Breast epithelium (tissue), 4 donors: ENCODE data around the gene FAM193A. TPM values are rescaled to one million over a fixed set of nuclear protein-coding genes. Genes with fewer than 3 reads are reported as not detected.

Source experiments
- DNase-seq, 2 donors: peaks; one replicate each; pipeline ENCODE4 v3.0.0-alpha.2; 2019; ENCODE audit warnings: low spot score in 2 of 2
- H3K27ac ChIP-seq, 2 donors: fragments of 200-600 bp; sonication (generic) in 1 of 2; one replicate each; pipeline ENCODE4 v1.5.1; 2016 to 2019; ENCODE audit warnings: mild to moderate bottlenecking in 1 of 2
- H3K27me3 ChIP-seq, 2 donors: fragments of 200-600 bp; sonication (generic) in 1 of 2; one replicate each; pipeline versions ENCODE4 v1.5.1 to v1.6.0; 2017 to 2019; ENCODE audit warnings: control low read depth in 1 of 2, mild to moderate bottlenecking in 1 of 2
- H3K36me3 ChIP-seq: fragments of 200-600 bp; one replicate; pipeline ENCODE4 v1.5.1; 2019
- H3K4me1 ChIP-seq, 2 donors: fragments of 200-600 bp; sonication (generic); one replicate each; pipeline ENCODE4 v1.5.1; 2016 to 2019; ENCODE audit warnings: control low read depth in 1 of 2
- H3K4me3 ChIP-seq, 3 donors: fragments of 200-600 bp; sonication (generic); 1 replicate in 2 of 3; 2 replicates in 1 of 3; pipeline ENCODE4 v1.5.1; 2016 to 2019; ENCODE audit warnings: mild to moderate bottlenecking in 3 of 3, moderate library complexity in 2 of 3
- H3K9me3 ChIP-seq, 2 donors: fragments of 200-600 bp; sonication (generic) in 1 of 2; one replicate each; pipeline ENCODE4 v1.5.1; 2016 to 2019; ENCODE audit warnings: control low read depth in 1 of 2
- POLR2A ChIP-seq: fragments of 450-650 bp; IDR thresholded peaks from one replicate; pipeline ENCODE4 v1.6.1; 2016; ENCODE audit warnings: antibody characterized with exemption, mild to moderate bottlenecking, moderate library complexity
- POLR2AphosphoS5 ChIP-seq, 3 donors: sonication (generic); formaldehyde crosslinking; IDR thresholded peaks; one replicate each; pipeline ENCODE4 v1.6.1; 2017; ENCODE audit warnings: antibody characterized with exemption in 3 of 3
- intact Hi-C: fragments of 100-400 bp; cut with DNase I; formaldehyde crosslinking; loops from one replicate; pipeline ENCODE4 v1.15.1; 2023; ENCODE audit warnings: low total_unique reads
- total RNA-seq, 3 donors: library from RNA; depleted of rRNA; stranded (reverse); fragments of >200 nt; gene quantifications; one replicate each; pipeline ENCODE4 v1.1.0, GENCODE V29; 2016
- TF ChIP-seq, protein P1 (sequence below), 3 donors: fragments of 450-650 bp; IDR thresholded peaks; one replicate each; pipeline ENCODE4 v1.5.1; 2016 to 2017; ENCODE audit warnings: antibody characterized with exemption in 3 of 3, mild to moderate bottlenecking in 3 of 3, moderate library complexity in 3 of 3

The FAM193A gene
- total RNA-seq, 3 donors from 2014 or later: 24.5 to 26.5 (median 24.7) TPM

DNA sequence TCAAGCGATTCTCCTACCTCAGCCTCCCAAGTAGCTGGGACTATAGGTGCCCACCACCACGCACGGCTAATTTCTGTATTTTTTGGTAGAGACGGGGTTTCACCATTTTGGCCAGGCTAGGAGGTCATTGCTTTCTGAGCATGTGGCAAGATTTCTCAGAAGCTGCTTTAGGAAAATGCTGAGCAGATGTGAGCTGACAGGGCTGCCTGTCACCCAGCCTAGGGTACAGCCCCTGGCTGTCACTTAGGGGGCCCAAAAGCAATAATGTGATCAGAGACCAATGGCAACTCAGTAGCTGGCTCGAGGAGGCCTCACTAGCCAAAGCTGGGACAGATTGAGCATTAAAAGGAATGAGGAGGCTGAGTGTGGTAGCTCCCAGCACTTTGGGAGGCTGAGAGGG lies 154.9 kb downstream of the FAM193A start:
- Histone ChIP-seq H3K4me1 (no peaks in the 10 kb centered on the region), H3K9me3 (no peaks in the 10 kb centered on the region), H3K27ac (no peak overlapping the region), H3K27me3 (no peaks in the 10 kb centered on the region), H3K36me3 (peaks cover 4% of the 10 kb centered on the region), H3K4me3 (no peak overlapping the region)
- intact Hi-C loops: no loop called here
- TF ChIP-seq, protein P1, sequence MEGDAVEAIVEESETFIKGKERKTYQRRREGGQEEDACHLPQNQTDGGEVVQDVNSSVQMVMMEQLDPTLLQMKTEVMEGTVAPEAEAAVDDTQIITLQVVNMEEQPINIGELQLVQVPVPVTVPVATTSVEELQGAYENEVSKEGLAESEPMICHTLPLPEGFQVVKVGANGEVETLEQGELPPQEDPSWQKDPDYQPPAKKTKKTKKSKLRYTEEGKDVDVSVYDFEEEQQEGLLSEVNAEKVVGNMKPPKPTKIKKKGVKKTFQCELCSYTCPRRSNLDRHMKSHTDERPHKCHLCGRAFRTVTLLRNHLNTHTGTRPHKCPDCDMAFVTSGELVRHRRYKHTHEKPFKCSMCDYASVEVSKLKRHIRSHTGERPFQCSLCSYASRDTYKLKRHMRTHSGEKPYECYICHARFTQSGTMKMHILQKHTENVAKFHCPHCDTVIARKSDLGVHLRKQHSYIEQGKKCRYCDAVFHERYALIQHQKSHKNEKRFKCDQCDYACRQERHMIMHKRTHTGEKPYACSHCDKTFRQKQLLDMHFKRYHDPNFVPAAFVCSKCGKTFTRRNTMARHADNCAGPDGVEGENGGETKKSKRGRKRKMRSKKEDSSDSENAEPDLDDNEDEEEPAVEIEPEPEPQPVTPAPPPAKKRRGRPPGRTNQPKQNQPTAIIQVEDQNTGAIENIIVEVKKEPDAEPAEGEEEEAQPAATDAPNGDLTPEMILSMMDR (IDR thresholded peaks at IDR 0.05): no peak
- TF ChIP-seq POLR2AphosphoS5 (IDR thresholded peaks at IDR 0.05): no peak
- no peak for TF ChIP-seq POLR2A
- DNase-seq: no peak

DNA sequence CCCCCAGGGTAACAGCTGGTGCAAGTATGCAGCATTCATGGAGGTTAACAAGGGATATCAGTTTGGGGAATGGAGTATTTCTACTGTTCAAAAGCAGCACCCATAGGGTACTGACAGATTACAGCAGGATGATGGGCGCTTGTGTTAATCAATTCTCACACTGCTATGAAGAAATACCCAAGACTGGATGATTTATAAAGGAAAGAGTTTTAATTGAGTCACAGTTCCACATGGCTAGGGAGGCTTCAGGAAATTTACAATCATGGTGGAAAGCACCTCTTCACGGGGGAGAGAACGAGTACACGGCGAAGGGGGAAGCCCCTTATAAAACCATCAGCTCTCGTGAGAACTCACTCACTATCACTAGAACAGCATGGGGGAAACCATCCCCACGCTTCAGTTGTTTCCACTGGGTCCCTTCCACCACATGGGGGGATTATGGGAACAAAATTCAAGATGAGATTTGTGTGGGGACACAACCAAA lies 155.5 kb downstream of the FAM193A start:
- H3K27ac ChIP-seq: no peak overlapping the region
- peaks cover 4% of the 10 kb centered on the region for H3K36me3 ChIP-seq
- no peak for DNase-seq
- TF ChIP-seq, protein P1 (IDR thresholded peaks at IDR 0.05): no peak
- TF ChIP-seq POLR2AphosphoS5 (IDR thresholded peaks at IDR 0.05): no peak
- TF ChIP-seq POLR2A: no peak
- H3K27me3 ChIP-seq: no peaks in the 10 kb centered on the region
- intact Hi-C loops: no loop called here
- H3K4me3 ChIP-seq: no peak overlapping the region
- no peaks in the 10 kb centered on the region for H3K4me1 ChIP-seq
- H3K9me3 ChIP-seq: no peaks in the 10 kb centered on the region

DNA sequence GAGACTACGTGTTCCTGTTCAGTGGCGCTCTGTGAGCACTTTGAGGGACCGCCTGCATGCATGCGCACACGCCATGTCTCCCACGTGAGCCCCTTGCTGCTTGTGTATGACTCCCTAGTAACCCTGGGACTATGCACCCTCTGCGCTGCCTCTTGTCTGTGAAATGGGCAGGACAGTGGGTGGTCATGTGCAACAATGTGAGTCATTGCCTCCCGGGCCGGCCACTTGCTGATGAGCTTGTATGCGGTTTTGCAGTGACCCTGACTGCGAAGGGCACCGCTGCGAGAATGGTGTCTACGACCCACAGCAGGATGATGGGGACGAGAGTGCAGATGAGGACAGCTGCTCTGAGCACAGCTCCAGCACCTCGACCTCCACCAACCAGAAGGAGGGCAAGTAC lies 158.2 kb downstream of the FAM193A start:
- no peak overlapping the region for H3K27ac ChIP-seq
- TF ChIP-seq, protein P1 (IDR thresholded peaks at IDR 0.05): no peak
- TF ChIP-seq POLR2AphosphoS5 (IDR thresholded peaks at IDR 0.05): peak in 1 of 3 donors; percentile 10
- H3K27me3 ChIP-seq: no peaks in the 10 kb centered on the region
- intact Hi-C loops: no loop called here
- no peak for DNase-seq
- H3K4me3 ChIP-seq: no peak overlapping the region
- H3K4me1 ChIP-seq: no peaks in the 10 kb centered on the region
- peaks cover 4% of the 10 kb centered on the region for H3K36me3 ChIP-seq
- H3K9me3 ChIP-seq: no peaks in the 10 kb centered on the region

DNA sequence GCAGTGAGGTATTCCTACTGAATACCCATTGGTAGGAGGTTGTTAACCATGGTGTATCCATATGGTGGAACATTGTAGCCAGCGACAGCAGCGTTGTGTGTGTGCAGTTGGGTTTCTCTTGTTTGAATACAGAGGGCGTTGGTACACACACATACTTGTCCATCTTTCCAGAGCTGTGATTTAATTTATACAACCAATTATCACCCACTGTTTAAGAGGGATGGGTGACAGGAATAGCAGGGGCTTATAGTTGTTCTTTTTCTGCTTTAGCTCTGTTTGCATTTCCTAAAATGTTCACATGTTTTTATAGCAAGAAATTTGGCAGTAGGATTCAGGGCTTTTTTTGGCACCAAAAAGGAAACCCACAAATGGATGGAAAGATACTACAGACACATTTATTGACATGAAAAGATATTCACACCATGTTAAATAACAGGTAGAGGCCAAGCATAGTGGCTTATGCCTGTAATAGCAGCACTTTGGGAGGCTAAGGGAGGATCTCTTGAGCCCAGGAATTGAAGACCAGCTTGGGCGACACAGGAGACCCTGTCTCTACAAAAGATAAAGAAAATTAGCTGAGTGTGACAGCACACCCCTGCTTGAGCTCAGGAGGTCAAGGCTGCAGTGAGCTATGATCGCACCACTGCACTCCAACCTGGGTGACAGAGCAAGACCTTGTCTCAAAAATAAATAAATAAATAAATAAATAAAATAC lies 159.1 kb downstream of the FAM193A start:
- no peak for TF ChIP-seq POLR2AphosphoS5 (IDR thresholded peaks at IDR 0.05)
- TF ChIP-seq POLR2A: no peak
- TF ChIP-seq, protein P1 (IDR thresholded peaks at IDR 0.05): no peak
- no peak for DNase-seq
- intact Hi-C loops: no loop called here

DNA sequence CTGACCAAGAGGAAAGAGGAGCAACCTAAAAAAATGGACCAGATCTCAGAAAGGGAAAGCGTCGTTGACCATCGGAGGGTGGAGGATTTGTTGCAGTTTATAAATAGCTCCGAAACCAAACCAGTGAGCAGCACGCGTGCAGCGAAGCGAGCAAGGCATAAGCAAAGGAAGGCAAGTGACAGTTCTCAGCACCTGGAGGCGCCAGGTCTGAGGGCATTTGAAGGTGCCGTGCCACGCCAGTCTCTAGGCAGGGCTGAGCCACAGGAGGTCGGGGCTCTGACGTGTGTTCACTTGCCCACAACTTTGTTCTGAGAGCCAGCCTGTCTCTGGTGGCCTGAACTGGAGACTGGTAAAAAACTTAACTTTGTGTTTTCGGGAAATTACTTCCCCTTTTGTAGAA lies 160.0 kb downstream of the FAM193A start:
- H3K27ac ChIP-seq: no peak overlapping the region
- intact Hi-C loops: no loop called here
- no peaks in the 10 kb centered on the region for H3K27me3 ChIP-seq
- TF ChIP-seq POLR2AphosphoS5 (IDR thresholded peaks at IDR 0.05) (no peak), POLR2A (no peak)
- TF ChIP-seq, protein P1 (IDR thresholded peaks at IDR 0.05): no peak
- no peaks in the 10 kb centered on the region for H3K4me1 ChIP-seq
- H3K36me3 ChIP-seq: peaks cover 4% of the 10 kb centered on the region
- H3K4me3 ChIP-seq: no peak overlapping the region
- H3K9me3 ChIP-seq: no peaks in the 10 kb centered on the region
- DNase-seq: no peak

More for the DNA sequence above, 159.1 kb downstream of the FAM193A start:
- Histone ChIP-seq H3K4me3 (no peak overlapping the region), H3K36me3 (peaks cover 4% of the 10 kb centered on the region), H3K27me3 (no peaks in the 10 kb centered on the region), H3K4me1 (no peaks in the 10 kb centered on the region), H3K27ac (no peak overlapping the region), H3K9me3 (no peaks in the 10 kb centered on the region)
